HEK293 (cell line): Measurements from ENCODE around the gene MBP.

Experiments used
- SETDB1 ChIP-seq: IDR thresholded peaks from one replicate; pipeline ENCODE4 v1.6.1; 2017; ENCODE audit warnings: mild to moderate bottlenecking, low read length, moderate library complexity, mixed read lengths; ENCODE audit not compliant: insufficient read length
- SP7 ChIP-seq: fragments of 450-650 bp; formaldehyde crosslinking; IDR thresholded peaks from 2 replicates; pipeline ENCODE4 v1.5.1; 2016; ENCODE audit warnings: missing biosample characterization, missing genetic modification characterization
- TCF7L2 ChIP-seq: IDR thresholded peaks from 2 replicates; pipeline ENCODE4 v1.6.1; 2011; ENCODE audit warnings: low read depth, mild to moderate bottlenecking, inconsistent platforms, low read length, moderate library complexity, borderline replicate concordance
- ZBTB26 ChIP-seq: fragments of 450-650 bp; formaldehyde crosslinking; optimal IDR thresholded peaks from 2 replicates; pipeline ENCODE3; 2016; ENCODE audit warnings: missing biosample characterization, mild to moderate bottlenecking, missing genetic modification characterization
- ZFP37 ChIP-seq: fragments of 450-650 bp; formaldehyde crosslinking; IDR thresholded peaks from 2 replicates; pipeline ENCODE4 v1.5.1; 2016; ENCODE audit warnings: missing biosample characterization, missing genetic modification characterization
- ZNF121 ChIP-seq: fragments of 450-650 bp; formaldehyde crosslinking; IDR thresholded peaks from 2 replicates; pipeline ENCODE4 v1.5.1; 2016; ENCODE audit warnings: missing biosample characterization, missing genetic modification characterization
- ZNF18 ChIP-seq: fragments of 450-650 bp; formaldehyde crosslinking; IDR thresholded peaks from 2 replicates; pipeline ENCODE4 v1.5.1; 2016; ENCODE audit warnings: missing biosample characterization, missing genetic modification characterization
- ZNF248 ChIP-seq: fragments of 450-650 bp; formaldehyde crosslinking; IDR thresholded peaks from 2 replicates; pipeline ENCODE4 v1.5.1; 2017; ENCODE audit warnings: missing biosample characterization, missing genetic modification characterization
- ZNF280C ChIP-seq: fragments of 450-650 bp; formaldehyde crosslinking; IDR thresholded peaks from 2 replicates; pipeline ENCODE4 v1.5.1; 2016; ENCODE audit warnings: missing biosample characterization, missing genetic modification characterization
- ZNF366 ChIP-seq: fragments of 450-650 bp; formaldehyde crosslinking; conservative IDR thresholded peaks from 2 replicates; pipeline ENCODE4 v1.5.1; 2016; ENCODE audit warnings: missing biosample characterization, missing genetic modification characterization
- ZNF391 ChIP-seq: fragments of 450-650 bp; formaldehyde crosslinking; IDR thresholded peaks from 2 replicates; pipeline ENCODE4 v1.5.1; 2016; ENCODE audit warnings: low read depth, missing biosample characterization, missing genetic modification characterization, borderline replicate concordance
- ZNF404 ChIP-seq: fragments of 450-650 bp; formaldehyde crosslinking; IDR thresholded peaks from 2 replicates; pipeline ENCODE4 v1.5.1; 2017; ENCODE audit warnings: missing biosample characterization, missing genetic modification characterization
- ZNF449 ChIP-seq: fragments of 450-650 bp; formaldehyde crosslinking; IDR thresholded peaks from 2 replicates; pipeline ENCODE4 v1.5.1; 2017; ENCODE audit warnings: missing biosample characterization, mild to moderate bottlenecking, missing genetic modification characterization, moderate library complexity
- ZNF473 ChIP-seq: fragments of 450-650 bp; formaldehyde crosslinking; IDR thresholded peaks from 2 replicates; pipeline ENCODE4 v1.5.1; 2017; ENCODE audit warnings: missing biosample characterization, missing genetic modification characterization
- ZNF513 ChIP-seq: fragments of 450-650 bp; IDR thresholded peaks from 2 replicates; pipeline ENCODE4 v1.5.1; 2018; ENCODE audit warnings: missing biosample characterization, missing genetic modification characterization
- ZNF514 ChIP-seq: fragments of 450-650 bp; formaldehyde crosslinking; IDR thresholded peaks from 2 replicates; pipeline ENCODE4 v1.5.1; 2016; ENCODE audit warnings: missing biosample characterization, missing genetic modification characterization
- ZNF585B ChIP-seq: fragments of 450-650 bp; formaldehyde crosslinking; IDR thresholded peaks from 2 replicates; pipeline ENCODE4 v1.5.1; 2016; ENCODE audit warnings: missing biosample characterization, missing genetic modification characterization
- ZNF629 ChIP-seq: fragments of 450-650 bp; formaldehyde crosslinking; IDR thresholded peaks from 2 replicates; pipeline ENCODE4 v1.5.1; 2017; ENCODE audit warnings: missing biosample characterization, missing genetic modification characterization
- ZNF670 ChIP-seq: fragments of 450-650 bp; formaldehyde crosslinking; IDR thresholded peaks from 2 replicates; pipeline ENCODE4 v1.5.1; 2016; ENCODE audit warnings: missing biosample characterization, missing genetic modification characterization, low read depth
- ZNF792 ChIP-seq: fragments of 450-650 bp; formaldehyde crosslinking; IDR thresholded peaks from 2 replicates; pipeline ENCODE4 v1.5.1; 2016; ENCODE audit warnings: missing biosample characterization, missing genetic modification characterization
- ZXDB ChIP-seq: fragments of 450-650 bp; formaldehyde crosslinking; IDR thresholded peaks from 2 replicates; pipeline ENCODE4 v1.5.1; 2016; ENCODE audit warnings: missing biosample characterization, missing genetic modification characterization
- TF ChIP-seq, protein P1 (sequence below): fragments of 450-650 bp; formaldehyde crosslinking; IDR thresholded peaks from 2 replicates; pipeline ENCODE4 v1.5.1; 2016; ENCODE audit warnings: missing biosample characterization, missing genetic modification characterization
- TF ChIP-seq, protein P2 (sequence below): fragments of 450-650 bp; formaldehyde crosslinking; IDR thresholded peaks from 2 replicates; pipeline ENCODE4 v1.5.1; 2016; ENCODE audit warnings: missing biosample characterization, missing genetic modification characterization
- TF ChIP-seq, protein P3 (sequence below): fragments of 450-650 bp; formaldehyde crosslinking; IDR thresholded peaks from 2 replicates; pipeline ENCODE4 v1.5.1; 2016; ENCODE audit warnings: missing biosample characterization, missing genetic modification characterization
- TF ChIP-seq, protein P4 (sequence below): fragments of 450-650 bp; formaldehyde crosslinking; IDR thresholded peaks from 2 replicates; pipeline ENCODE4 v1.5.1; 2017; ENCODE audit warnings: missing biosample characterization, missing genetic modification characterization

Gene MBP

GRCh38 chr18:76982841-76983583 is 149.6 kb downstream of the MBP start (continued):
- TF ChIP-seq ZNF280C (tag by site-specific recombination) (no peak), ZNF585B (tag by site-specific recombination) (no peak), ZNF629 (tag by site-specific recombination) (peak; percentile 46; the same call in 1 of the 2 replicates), ZNF18 (no peak), ZNF121 (tag by site-specific recombination) (no peak), ZNF449 (no peak), ZNF670 (tag by site-specific recombination) (no peak), ZNF248 (tag by site-specific recombination) (no peak), ZFP37 (tag by site-specific recombination) (no peak), ZNF366 (tag by site-specific recombination) (no peak), ZXDB (0 out of 2 replicates have a peak, but pooled peaks have one; percentile 14), SETDB1 (no peak), TCF7L2 (no peak), ZNF473 (tag by site-specific recombination) (no peak), SP7 (tag by site-specific recombination) (no peak), ZNF404 (tag by site-specific recombination) (no peak), ZNF514 (tag by site-specific recombination) (no peak), ZNF391 (no peak), ZNF513 (tag by site-specific recombination) (no peak), ZBTB26 (tag by site-specific recombination) (no peak), ZNF792 (no peak)
- TF ChIP-seq, protein P1, sequence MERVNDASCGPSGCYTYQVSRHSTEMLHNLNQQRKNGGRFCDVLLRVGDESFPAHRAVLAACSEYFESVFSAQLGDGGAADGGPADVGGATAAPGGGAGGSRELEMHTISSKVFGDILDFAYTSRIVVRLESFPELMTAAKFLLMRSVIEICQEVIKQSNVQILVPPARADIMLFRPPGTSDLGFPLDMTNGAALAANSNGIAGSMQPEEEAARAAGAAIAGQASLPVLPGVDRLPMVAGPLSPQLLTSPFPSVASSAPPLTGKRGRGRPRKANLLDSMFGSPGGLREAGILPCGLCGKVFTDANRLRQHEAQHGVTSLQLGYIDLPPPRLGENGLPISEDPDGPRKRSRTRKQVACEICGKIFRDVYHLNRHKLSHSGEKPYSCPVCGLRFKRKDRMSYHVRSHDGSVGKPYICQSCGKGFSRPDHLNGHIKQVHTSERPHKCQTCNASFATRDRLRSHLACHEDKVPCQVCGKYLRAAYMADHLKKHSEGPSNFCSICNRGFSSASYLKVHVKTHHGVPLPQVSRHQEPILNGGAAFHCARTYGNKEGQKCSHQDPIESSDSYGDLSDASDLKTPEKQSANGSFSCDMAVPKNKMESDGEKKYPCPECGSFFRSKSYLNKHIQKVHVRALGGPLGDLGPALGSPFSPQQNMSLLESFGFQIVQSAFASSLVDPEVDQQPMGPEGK (tag by site-specific recombination): no peak
- TF ChIP-seq, protein P2, sequence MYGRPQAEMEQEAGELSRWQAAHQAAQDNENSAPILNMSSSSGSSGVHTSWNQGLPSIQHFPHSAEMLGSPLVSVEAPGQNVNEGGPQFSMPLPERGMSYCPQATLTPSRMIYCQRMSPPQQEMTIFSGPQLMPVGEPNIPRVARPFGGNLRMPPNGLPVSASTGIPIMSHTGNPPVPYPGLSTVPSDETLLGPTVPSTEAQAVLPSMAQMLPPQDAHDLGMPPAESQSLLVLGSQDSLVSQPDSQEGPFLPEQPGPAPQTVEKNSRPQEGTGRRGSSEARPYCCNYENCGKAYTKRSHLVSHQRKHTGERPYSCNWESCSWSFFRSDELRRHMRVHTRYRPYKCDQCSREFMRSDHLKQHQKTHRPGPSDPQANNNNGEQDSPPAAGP (tag by site-specific recombination): no peak
- TF ChIP-seq, protein P3, sequence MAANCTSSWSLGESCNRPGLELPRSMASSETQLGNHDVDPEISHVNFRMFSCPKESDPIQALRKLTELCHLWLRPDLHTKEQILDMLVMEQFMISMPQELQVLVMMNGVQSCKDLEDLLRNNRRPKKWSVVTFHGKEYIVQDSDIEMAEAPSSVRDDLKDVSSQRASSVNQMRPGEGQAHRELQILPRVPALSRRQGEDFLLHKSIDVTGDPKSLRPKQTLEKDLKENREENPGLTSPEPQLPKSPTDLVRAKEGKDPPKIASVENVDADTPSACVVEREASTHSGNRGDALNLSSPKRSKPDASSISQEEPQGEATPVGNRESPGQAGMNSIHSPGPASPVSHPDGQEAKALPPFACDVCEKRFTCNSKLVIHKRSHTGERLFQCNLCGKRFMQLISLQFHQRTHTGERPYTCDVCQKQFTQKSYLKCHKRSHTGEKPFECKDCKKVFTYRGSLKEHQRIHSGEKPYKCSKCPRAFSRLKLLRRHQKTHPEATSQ (tag by site-specific recombination): no peak
- TF ChIP-seq, protein P4, sequence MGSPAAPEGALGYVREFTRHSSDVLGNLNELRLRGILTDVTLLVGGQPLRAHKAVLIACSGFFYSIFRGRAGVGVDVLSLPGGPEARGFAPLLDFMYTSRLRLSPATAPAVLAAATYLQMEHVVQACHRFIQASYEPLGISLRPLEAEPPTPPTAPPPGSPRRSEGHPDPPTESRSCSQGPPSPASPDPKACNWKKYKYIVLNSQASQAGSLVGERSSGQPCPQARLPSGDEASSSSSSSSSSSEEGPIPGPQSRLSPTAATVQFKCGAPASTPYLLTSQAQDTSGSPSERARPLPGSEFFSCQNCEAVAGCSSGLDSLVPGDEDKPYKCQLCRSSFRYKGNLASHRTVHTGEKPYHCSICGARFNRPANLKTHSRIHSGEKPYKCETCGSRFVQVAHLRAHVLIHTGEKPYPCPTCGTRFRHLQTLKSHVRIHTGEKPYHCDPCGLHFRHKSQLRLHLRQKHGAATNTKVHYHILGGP: no peak
